ENCODE measurements around the gene XRCC1.

- TF ChIP-seq CTCF (IDR thresholded peaks at IDR 0.05) (no peak), POLR2A (IDR thresholded peaks at IDR 0.05) (no peak)
These were observed 3.1 kb downstream of the XRCC1 start for GRCh38 chr19:43572171-43572588.

All from right lobe of liver (tissue), 4 donors.